HL-60/S4 (cell line): ENCODE results near the gene HTR3C.

ENCODE experiments used
- in situ Hi-C: fragments of 300-500 bp; cut with MboI; formaldehyde crosslinking; loops from 2 replicates; pipeline ENCODE4 v1.14.3; 2022; ENCODE audit warnings: low sequenced_read_pairs

The HTR3C gene

GRCh38 chr3:184082465-184082864, 29.6 kb downstream of the HTR3C start:
- in situ Hi-C loops = no loop called here

DNA sequence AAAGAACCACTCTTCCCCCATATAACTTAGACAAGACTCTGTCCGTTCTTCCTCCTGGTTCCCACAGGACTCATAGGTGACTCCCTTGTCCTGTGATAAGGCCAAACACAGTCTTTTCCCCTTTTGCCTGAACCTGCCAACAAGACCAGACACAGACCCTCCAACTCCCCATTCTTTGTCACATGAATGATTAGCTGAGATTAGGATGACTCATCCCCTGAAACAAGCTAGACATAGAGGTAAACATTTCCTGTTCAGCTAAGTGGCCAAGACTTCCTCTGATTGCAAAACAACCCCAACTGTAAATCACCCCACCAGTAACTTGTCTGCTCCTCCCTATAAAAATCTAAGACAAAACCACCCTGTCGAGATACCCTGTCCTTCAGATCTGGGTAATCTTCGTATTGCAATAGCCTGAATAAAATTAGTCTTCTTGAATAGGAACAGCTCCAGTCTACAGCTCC, 32.6 kb downstream of the HTR3C start:
- in situ Hi-C loops = no loop called here

GRCh38 chr3:184092199-184092598, 39.4 kb downstream of the HTR3C start:
- in situ Hi-C loops = no loop called here

DNA sequence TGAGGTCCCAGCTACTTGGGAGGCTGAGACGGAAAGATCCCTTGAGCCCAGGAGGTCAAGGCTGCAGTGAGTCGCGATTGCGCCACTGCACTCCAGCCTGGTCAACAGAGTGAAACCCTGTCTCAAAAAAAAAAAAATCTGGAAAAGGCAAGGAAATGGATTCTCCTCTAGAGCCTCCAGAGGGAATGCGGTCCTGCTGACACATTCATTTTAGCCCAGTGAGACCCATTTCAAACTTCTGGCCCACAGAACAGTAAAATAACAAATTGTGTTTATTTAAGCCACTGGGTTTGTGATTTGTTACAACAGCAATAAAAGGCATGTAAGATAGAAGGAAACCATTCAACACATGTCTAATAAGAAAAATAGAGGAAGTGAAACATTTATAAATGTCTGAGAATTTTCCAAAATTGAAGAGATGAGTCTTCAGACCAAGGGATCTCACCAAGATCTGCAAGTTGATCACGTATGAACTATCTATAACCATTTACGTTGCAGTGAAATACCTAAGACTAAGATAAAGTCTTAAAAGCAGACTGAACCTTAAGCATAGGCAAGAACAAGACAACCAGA, 44.0 kb downstream of the HTR3C start, which contains the start of gene HTR3E:
Gene HTR3E, plus strand, starts transcription at position 254 of the 573 bp plus-strand sequence. CDS start 466 bp downstream, outside the sequence.
- in situ Hi-C loops = no loop called here

GRCh38 chr3:184097556-184097955, 44.7 kb downstream of the HTR3C start:
- in situ Hi-C loops = no loop called here

- in situ Hi-C loops = no loop called here
Observed at GRCh38 chr3:184099806-184100686, 47.2 kb downstream of the HTR3C start.
